ES-I3 (cell line): ENCODE results near the gene FKBP11.

Experiments used
- H3K36me3 ChIP-seq: 2 replicates; pipeline ENCODE4 v1.6.1; 2013; ENCODE audit warnings: mild to moderate bottlenecking, low read length, control low read depth, moderate library complexity; ENCODE audit not compliant: insufficient read depth
- H3K4me1 ChIP-seq: 2 replicates; pipeline ENCODE4 v1.6.1; 2013; ENCODE audit warnings: mild to moderate bottlenecking, control low read depth, low read length; ENCODE audit not compliant: insufficient read depth
- H3K9ac ChIP-seq: 2 replicates; pipeline ENCODE4 v1.6.1; 2013; ENCODE audit warnings: low read depth, mild to moderate bottlenecking, low read length, moderate library complexity
- H3K9me3 ChIP-seq: 2 replicates; pipeline ENCODE4 v1.6.1; 2013; ENCODE audit warnings: mild to moderate bottlenecking, low read length, moderate library complexity; ENCODE audit not compliant: control insufficient read depth, insufficient read depth

Gene FKBP11

GRCh38 chr12:48925304-48926011 is at the start of gene FKBP11:
Gene FKBP11, minus strand, starts transcription at chr12:48925492. Its CDS starts 64 bp downstream, at chr12:48925428.
- no peaks in the 10 kb centered on the region for H3K9me3 ChIP-seq
- H3K36me3 ChIP-seq, result peaks cover 2% of the 10 kb centered on the region; the same call in 1 of the 2 replicates
- H3K4me1 ChIP-seq, result no peaks in the 10 kb centered on the region; the same call in 1 of the 2 replicates
- peak within 1 kb of the TSS; percentile 76 for H3K9ac ChIP-seq

GRCh38 chr12:48973941-48974673 is 48.8 kb upstream of the FKBP11 start:
- H3K36me3 ChIP-seq, result no peaks in the 10 kb centered on the region
- peaks cover 4% of the 10 kb centered on the region; the same call in 1 of the 2 replicates for H3K4me1 ChIP-seq
- H3K9ac ChIP-seq, result no peak overlapping the region
- H3K9me3 ChIP-seq, result no peaks in the 10 kb centered on the region

GRCh38 chr12:48973531-48973930 is 48.2 kb upstream of the FKBP11 start:
- Histone ChIP-seq H3K36me3 (no peaks in the 10 kb centered on the region), H3K9ac (no peak overlapping the region), H3K4me1 (peaks cover 10% of the 10 kb centered on the region; the same call in 1 of the 2 replicates), H3K9me3 (no peaks in the 10 kb centered on the region)

- Histone ChIP-seq H3K9ac (no peak overlapping the region), H3K36me3 (no peaks in the 10 kb centered on the region), H3K9me3 (no peaks in the 10 kb centered on the region), H3K4me1 (peaks cover 15% of the 10 kb centered on the region; the same call in 1 of the 2 replicates)
These were observed 47.7 kb upstream of the FKBP11 start for GRCh38 chr12:48972952-48973483.

- Histone ChIP-seq H3K4me1 (peaks cover 21% of the 10 kb centered on the region; the same call in 1 of the 2 replicates), H3K9ac (no peak overlapping the region; the same call in 1 of the 2 replicates), H3K36me3 (no peaks in the 10 kb centered on the region), H3K9me3 (no peaks in the 10 kb centered on the region)
These were observed 47.1 kb upstream of the FKBP11 start for GRCh38 chr12:48972213-48972951.

- no peaks in the 10 kb centered on the region for H3K9me3 ChIP-seq
- peak overlapping the region; percentile 36; the same call in 1 of the 2 replicates for H3K9ac ChIP-seq
- no peaks in the 10 kb centered on the region for H3K36me3 ChIP-seq
- peaks cover 28% of the 10 kb centered on the region; the same call in 1 of the 2 replicates for H3K4me1 ChIP-seq
These were observed 45.5 kb upstream of the FKBP11 start for GRCh38 chr12:48970702-48971334.

GRCh38 chr12:48969833-48970701 is 44.8 kb upstream of the FKBP11 start:
- peak overlapping the region; percentile 36; the same call in 1 of the 2 replicates for H3K9ac ChIP-seq
- H3K9me3 ChIP-seq, result no peaks in the 10 kb centered on the region
- peaks cover 34% of the 10 kb centered on the region for H3K4me1 ChIP-seq
- H3K36me3 ChIP-seq, result no peaks in the 10 kb centered on the region

GRCh38 chr12:48969160-48969771 is 44.0 kb upstream of the FKBP11 start:
- Histone ChIP-seq H3K9me3 (no peaks in the 10 kb centered on the region), H3K4me1 (peaks cover 42% of the 10 kb centered on the region), H3K36me3 (no peaks in the 10 kb centered on the region; the same call in 1 of the 2 replicates), H3K9ac (peak overlapping the region; percentile 36; the same call in 1 of the 2 replicates)

GRCh38 chr12:48968467-48968866 is 43.2 kb upstream of the FKBP11 start:
- peaks cover 43% of the 10 kb centered on the region for H3K4me1 ChIP-seq

GRCh38 chr12:48967991-48968390 is 42.7 kb upstream of the FKBP11 start:
- no peak overlapping the region for H3K9ac ChIP-seq
- H3K9me3 ChIP-seq, result no peaks in the 10 kb centered on the region
- peaks cover 43% of the 10 kb centered on the region for H3K4me1 ChIP-seq
- H3K36me3 ChIP-seq, result no peaks in the 10 kb centered on the region; the same call in 1 of the 2 replicates

More at GRCh38 chr12:48968467-48968866, 43.2 kb upstream of the FKBP11 start:
- Histone ChIP-seq H3K9me3 (no peaks in the 10 kb centered on the region), H3K36me3 (no peaks in the 10 kb centered on the region; the same call in 1 of the 2 replicates), H3K9ac (no peak overlapping the region)

GRCh38 chr12:48966177-48966895 is 41.0 kb upstream of the FKBP11 start:
- Histone ChIP-seq H3K9me3 (no peaks in the 10 kb centered on the region), H3K9ac (no peak overlapping the region), H3K4me1 (peaks cover 44% of the 10 kb centered on the region), H3K36me3 (no peaks in the 10 kb centered on the region; the same call in 1 of the 2 replicates)

GRCh38 chr12:48965298-48965838 is 40.1 kb upstream of the FKBP11 start:
- H3K9me3 ChIP-seq, result no peaks in the 10 kb centered on the region
- H3K36me3 ChIP-seq, result no peaks in the 10 kb centered on the region; the same call in 1 of the 2 replicates
- H3K4me1 ChIP-seq, result peaks cover 48% of the 10 kb centered on the region
- H3K9ac ChIP-seq, result no peak overlapping the region
